Measurements from ENCODE around the gene SCN10A. TPM values are rescaled to one million over a fixed set of nuclear protein-coding genes. Genes with fewer than 3 reads are reported as not detected.

The SCN10A gene
- total RNA-seq, 1 donor from 2014 or later: 0.08 TPM

GRCh38 chr3:38669668-38670067 lies 146.3 kb downstream of the SCN10A start:
- DNase-seq (ENCODE audit: low spot score): no peak
- intact Hi-C loops (cut with DNase I): no loop called here

GRCh38 chr3:38662544-38662943 lies 153.5 kb downstream of the SCN10A start:
- intact Hi-C loops (cut with DNase I): no loop called here
- no peak for DNase-seq (ENCODE audit: low spot score)

DNA sequence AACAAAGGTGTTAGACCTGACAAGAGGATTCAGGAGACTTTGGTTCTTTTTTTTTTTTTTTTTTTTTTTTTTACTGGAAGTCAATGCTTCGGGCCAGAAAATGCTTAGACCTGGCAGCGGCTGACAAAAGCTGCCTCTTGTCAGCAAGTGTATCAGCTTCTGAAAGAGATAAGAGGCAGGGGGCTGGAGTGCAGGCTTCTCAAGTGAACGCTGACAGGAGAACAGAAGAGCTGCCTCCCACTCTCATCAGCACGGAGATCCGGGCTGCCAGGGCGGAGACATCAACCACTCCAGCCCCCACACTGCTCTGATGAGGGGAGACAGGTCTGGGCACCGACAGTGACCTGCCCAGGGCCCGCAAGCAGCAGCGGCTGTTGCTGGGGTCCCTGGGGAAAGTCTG lies 157.2 kb downstream of the SCN10A start:
- intact Hi-C loops (cut with DNase I): loop anchor here (5.0 kb wide), 1 partner anchor 183 kb away; no protein-coding TSS in a partner anchor
- DNase-seq (ENCODE audit: low spot score): no peak

GRCh38 chr3:38657369-38657768 lies 158.6 kb downstream of the SCN10A start:
- intact Hi-C loops (cut with DNase I): loop anchor here (5.0 kb wide), 1 partner anchor 185 kb away; no protein-coding TSS in a partner anchor
- DNase-seq (ENCODE audit: low spot score): no peak

DNA sequence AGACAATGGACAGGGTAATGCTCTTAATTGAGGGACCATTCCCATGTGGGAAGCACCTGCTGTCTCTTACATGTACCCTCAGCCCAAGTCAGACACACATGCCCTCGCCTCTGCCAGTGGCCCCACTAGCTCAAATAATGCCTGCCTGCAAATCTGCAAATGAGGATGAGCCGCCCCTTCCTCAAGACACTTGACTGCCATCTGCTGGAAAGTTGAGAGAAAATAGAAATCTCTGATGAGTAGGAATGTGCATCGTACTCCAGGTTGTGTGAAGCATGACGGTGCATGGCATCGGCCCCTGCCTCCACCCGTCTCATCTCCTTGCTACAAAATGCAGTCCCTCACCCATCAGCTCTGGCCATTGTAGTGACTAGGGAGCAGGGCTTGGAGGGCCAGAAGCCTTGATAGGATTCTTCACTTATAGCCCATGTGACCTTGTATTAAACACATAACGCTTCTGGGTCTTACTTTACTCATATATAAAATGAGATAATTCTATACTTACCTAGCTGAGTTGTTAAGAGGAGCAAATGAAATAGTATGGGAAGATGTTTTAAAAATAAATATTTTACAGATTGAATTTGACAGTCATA lies 160.2 kb downstream of the SCN10A start:
- intact Hi-C loops (cut with DNase I): loop anchor here (5.0 kb wide), 1 partner anchor 186 kb away; no protein-coding TSS in a partner anchor
- DNase-seq (ENCODE audit: low spot score): no peak

- intact Hi-C loops (cut with DNase I): no loop called here
- no peak for DNase-seq (ENCODE audit: low spot score)
These were observed 162.1 kb downstream of the SCN10A start for GRCh38 chr3:38653685-38654537.

DNA sequence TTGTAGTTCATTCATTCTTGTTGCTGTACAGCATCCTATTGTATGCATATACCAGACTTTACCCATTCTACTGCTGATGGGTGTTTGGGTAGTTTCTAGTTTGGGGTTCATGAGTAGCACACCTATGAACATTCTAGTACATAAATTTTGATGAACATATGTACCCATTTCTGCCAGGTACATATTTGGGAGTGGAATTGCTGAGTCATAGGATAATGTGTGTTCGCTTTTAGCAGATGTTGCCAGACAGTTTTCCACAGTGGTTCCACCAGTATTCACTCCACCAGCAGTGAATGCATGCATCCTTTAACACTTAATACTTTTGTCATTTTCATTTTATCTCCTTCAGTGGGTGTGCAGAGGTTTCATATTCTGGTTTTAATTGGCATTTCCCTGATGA lies 163.1 kb downstream of the SCN10A start:
- DNase-seq (ENCODE audit: low spot score): no peak

DNA sequence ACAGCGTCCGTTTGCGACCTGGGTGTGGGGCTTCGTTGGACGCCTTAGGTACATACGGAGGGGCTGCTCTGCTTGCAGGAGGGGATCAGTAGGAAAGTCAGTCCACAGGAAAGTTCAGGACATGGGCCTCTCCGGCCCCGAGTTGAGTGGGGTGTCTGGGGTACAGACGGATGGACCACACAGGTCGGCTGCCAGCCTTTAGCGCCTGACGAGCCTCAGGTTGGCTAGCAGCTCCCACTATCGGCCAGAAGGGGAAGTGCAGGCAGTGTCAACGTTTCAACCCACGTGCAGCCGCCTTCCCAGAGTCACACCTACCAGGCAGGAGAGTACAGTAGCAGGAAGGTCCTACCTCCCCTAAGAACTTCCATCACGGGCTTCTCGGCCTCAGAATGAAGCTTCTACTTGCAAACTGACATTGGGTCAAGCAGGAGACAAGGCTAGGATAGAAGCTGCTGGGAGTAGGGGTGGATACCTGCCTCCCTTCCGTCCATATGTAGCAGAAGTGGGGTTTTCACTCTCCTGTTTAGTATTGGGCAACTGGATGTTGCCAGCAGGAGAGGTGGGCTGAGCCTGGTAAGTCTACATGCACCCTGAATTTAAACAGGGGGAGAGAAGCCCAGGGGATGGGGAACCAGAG lies 164.7 kb downstream of the SCN10A start:
- DNase-seq (ENCODE audit: low spot score): peak; percentile 90

More for the DNA sequence above, 163.1 kb downstream of the SCN10A start:
- intact Hi-C loops (cut with DNase I): no loop called here

DNA sequence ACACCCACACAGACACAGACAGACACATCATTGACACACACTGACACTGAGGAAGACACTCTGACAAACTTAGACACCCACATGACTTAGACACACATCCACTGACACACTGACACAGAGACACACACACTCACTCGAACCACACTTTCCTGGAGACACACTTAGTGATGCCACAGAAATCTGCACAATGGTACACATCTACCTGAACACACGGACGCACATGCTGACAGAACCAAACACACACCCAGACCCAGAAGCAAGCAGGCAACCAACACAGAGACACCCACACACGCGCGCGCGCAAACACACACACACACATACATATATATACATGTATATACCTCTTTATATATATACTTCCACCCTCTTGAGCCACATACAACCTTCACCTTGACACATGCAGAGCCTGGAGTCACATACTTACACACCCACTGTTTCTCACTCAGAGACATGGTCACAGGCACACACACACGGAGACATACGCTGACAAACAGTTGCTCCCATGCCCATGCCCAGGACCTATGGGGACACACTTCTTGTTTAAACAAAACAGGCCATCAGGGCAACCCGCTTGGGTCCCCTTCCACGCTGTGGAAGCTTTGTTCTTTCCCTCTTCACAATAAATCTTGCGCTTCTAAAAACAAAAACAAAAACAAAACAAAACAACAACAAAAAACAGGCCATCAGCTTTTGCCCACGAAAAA lies 165.6 kb downstream of the SCN10A start:
- intact Hi-C loops (cut with DNase I): loop anchor here (2.0 kb wide), 1 partner anchor 130 kb away; no protein-coding TSS in a partner anchor
- DNase-seq (ENCODE audit: low spot score): peak; percentile 20

More for the DNA sequence above, 164.7 kb downstream of the SCN10A start:
- intact Hi-C loops (cut with DNase I): loop anchor here (2.0 kb wide), 1 partner anchor 130 kb away; no protein-coding TSS in a partner anchor

GRCh38 chr3:38649500-38650247 lies 166.3 kb downstream of the SCN10A start, which contains the start of gene SCN5A:
Gene SCN5A (minus strand): TSS chr3:38649687. CDS start chr3:38633307, 16,380 bp downstream.
- intact Hi-C loops (cut with DNase I): loop anchor here (1.0 to 2.0 kb wide), 3 partner anchors 69 to 153 kb away; partner anchors contain the start of gene EXOG
- peak; percentile 83 for DNase-seq (ENCODE audit: low spot score)

GRCh38 chr3:38648659-38649499 lies 167.1 kb downstream of the SCN10A start:
- DNase-seq (ENCODE audit: low spot score): peak; percentile 66

DNA sequence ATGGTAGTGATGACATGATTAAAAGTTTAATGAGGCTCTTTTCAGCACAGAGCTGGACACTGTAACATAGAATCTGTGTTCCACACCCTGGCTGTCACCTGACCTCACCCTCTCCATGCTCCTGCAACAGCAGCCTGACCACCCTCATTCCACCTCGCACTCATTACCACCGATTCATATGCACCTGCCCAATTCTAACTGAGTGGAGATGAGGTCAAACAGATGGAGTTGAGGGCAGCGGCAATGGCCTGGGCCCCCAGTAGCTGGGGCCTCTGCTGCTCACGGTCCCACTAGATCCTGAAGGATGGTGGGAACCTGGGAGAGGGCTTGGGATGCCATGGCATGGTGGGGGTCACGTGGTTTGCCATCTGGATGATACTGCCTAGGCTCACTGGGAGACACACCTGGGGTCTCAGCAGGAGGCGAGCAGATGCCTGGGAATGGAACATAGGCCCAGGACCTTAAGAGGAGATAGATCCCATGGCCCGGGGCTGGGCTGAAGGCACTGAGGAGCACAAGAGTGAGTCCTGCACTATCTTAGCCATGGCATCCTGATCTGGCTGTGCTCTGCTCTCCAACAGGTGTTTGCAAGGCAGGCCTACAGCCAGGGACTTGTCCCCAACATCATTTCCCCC lies 167.9 kb downstream of the SCN10A start:
- intact Hi-C loops (cut with DNase I): loop anchor here (2.0 kb wide), 1 partner anchor 67 kb away; no protein-coding TSS in a partner anchor
- DNase-seq (ENCODE audit: low spot score): peak; percentile 51

More at GRCh38 chr3:38648659-38649499, 167.1 kb downstream of the SCN10A start:
- intact Hi-C loops (cut with DNase I): loop anchor here (1.0 to 2.0 kb wide), 2 partner anchors 68 to 153 kb away; partner anchors contain the start of gene EXOG

DNA sequence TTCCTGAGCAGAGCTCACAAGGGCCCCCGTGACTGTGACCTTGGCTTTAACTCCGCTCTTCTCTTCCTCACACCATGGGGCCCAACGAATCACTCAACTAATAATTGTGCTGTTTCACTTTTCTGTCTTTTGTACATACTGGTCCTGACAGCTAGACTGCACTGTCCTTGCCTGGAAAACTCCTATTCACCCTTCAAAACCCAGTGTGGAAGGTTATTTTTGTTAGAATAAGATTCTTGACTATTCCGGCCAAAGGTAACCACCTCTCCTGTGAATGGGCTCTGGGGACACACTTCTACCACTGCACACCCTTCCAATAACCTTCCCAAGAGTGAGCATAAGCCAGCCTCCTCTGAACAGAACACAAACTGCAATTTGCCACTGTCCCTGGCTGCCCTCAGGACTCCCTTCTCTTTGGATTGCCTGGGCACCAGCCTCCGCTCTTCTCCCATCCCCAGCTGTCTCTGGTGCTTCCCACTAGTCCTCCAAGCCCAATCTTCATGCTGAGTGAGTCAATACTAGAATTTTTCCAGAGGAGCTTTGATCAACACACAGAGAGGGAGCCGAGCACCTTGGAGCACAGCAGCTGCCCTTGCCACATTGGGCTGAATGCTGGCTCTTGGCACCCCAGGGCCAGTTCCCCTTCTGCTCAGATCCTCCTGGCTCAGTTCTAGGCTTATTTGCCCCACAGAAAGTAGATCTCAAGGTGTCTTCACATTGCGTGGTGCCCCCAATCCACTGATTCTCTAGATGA lies 168.6 kb downstream of the SCN10A start:
- DNase-seq (ENCODE audit: low spot score): no peak
- intact Hi-C loops (cut with DNase I): no loop called here
